ENCODE results near the gene RELL1. TPM values are rescaled to one million over a fixed set of nuclear protein-coding genes. Genes with fewer than 3 reads are reported as not detected.

The RELL1 gene
- total and polyA plus RNA-seq, 10 of the 15 experiments (the other 5 are each of a cell fraction or from before 2014, with no cell fraction given), result 0.20 to 10.9 (median 3.9) TPM

DNA sequence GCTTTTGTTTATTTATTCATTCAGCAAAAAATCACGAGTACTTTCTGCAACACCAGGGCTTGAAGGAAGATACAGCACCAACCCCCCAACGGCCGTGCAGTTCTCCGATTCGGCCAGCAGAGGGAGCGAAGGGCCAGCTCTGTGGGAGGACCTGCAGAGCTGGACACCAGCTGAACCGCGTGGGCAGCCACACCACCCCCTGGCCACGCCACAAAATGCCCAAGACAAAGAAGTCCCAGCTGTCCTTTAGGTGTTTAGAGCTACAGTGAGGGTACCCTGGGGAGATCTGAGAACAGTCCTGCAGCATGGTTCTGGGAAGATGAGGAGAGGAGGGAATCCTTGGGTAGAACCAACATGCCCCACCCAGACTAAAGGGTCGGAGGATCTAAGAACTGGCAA, 83.1 kb downstream of the RELL1 start (continued):
- no peak for TF ChIP-seq SUZ12 (IDR thresholded peaks at IDR 0.05; ENCODE audit: unreplicated experiment)
- TF ChIP-seq NRF1 (conservative IDR thresholded peaks at IDR 0.05; ENCODE audit: low read depth, low read length), result no peak
- TF ChIP-seq RB1 (IDR thresholded peaks at IDR 0.05; ENCODE audit: borderline replicate concordance), result no peak
- no peak for TF ChIP-seq EED (IDR thresholded peaks at IDR 0.05; ENCODE audit: low read depth)
- TF ChIP-seq PAX8 (IDR thresholded peaks at IDR 0.05), result no peak
- TF ChIP-seq ZSCAN29 (IDR thresholded peaks at IDR 0.05), result no peak
- no peak for TF ChIP-seq SMAD1 (IDR thresholded peaks at IDR 0.05; ENCODE audit: low read depth, partially characterized antibody)
- TF ChIP-seq ZNF384 (IDR thresholded peaks at IDR 0.05; ENCODE audit: borderline replicate concordance, low read depth, low read length), result no peak
- no peak for TF ChIP-seq POLR2A (IDR thresholded peaks at IDR 0.05; ENCODE audit: low read depth, low read length)
- TF ChIP-seq, protein P1, sequence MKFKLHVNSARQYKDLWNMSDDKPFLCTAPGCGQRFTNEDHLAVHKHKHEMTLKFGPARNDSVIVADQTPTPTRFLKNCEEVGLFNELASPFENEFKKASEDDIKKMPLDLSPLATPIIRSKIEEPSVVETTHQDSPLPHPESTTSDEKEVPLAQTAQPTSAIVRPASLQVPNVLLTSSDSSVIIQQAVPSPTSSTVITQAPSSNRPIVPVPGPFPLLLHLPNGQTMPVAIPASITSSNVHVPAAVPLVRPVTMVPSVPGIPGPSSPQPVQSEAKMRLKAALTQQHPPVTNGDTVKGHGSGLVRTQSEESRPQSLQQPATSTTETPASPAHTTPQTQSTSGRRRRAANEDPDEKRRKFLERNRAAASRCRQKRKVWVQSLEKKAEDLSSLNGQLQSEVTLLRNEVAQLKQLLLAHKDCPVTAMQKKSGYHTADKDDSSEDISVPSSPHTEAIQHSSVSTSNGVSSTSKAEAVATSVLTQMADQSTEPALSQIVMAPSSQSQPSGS (IDR thresholded peaks at IDR 0.05; ENCODE audit: low read length), result no peak
- TF ChIP-seq SPI1 (IDR thresholded peaks at IDR 0.05; ENCODE audit: borderline replicate concordance, insufficient read depth, low read depth, low read length), result no peak
- TF ChIP-seq, protein P2, sequence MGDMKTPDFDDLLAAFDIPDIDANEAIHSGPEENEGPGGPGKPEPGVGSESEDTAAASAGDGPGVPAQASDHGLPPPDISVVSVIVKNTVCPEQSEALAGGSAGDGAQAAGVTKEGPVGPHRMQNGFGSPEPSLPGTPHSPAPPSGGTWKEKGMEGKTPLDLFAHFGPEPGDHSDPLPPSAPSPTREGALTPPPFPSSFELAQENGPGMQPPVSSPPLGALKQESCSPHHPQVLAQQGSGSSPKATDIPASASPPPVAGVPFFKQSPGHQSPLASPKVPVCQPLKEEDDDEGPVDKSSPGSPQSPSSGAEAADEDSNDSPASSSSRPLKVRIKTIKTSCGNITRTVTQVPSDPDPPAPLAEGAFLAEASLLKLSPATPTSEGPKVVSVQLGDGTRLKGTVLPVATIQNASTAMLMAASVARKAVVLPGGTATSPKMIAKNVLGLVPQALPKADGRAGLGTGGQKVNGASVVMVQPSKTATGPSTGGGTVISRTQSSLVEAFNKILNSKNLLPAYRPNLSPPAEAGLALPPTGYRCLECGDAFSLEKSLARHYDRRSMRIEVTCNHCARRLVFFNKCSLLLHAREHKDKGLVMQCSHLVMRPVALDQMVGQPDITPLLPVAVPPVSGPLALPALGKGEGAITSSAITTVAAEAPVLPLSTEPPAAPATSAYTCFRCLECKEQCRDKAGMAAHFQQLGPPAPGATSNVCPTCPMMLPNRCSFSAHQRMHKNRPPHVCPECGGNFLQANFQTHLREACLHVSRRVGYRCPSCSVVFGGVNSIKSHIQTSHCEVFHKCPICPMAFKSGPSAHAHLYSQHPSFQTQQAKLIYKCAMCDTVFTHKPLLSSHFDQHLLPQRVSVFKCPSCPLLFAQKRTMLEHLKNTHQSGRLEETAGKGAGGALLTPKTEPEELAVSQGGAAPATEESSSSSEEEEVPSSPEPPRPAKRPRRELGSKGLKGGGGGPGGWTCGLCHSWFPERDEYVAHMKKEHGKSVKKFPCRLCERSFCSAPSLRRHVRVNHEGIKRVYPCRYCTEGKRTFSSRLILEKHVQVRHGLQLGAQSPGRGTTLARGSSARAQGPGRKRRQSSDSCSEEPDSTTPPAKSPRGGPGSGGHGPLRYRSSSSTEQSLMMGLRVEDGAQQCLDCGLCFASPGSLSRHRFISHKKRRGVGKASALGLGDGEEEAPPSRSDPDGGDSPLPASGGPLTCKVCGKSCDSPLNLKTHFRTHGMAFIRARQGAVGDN (IDR thresholded peaks at IDR 0.05), result no peak
- peak in 1 of 2 experiments; percentile 42; a peak in 1 of 3 replicates for TF ChIP-seq EGR1 (IDR thresholded peaks at IDR 0.05; ENCODE audit: borderline replicate concordance in 1 of 2, low read depth in 2 of 2, low read length in 2 of 2)
- TF ChIP-seq RAD51 (IDR thresholded peaks at IDR 0.05), result no peak
- no peak for TF ChIP-seq MTA2 (IDR thresholded peaks at IDR 0.05; ENCODE audit: low read depth)
- TF ChIP-seq, protein P3, sequence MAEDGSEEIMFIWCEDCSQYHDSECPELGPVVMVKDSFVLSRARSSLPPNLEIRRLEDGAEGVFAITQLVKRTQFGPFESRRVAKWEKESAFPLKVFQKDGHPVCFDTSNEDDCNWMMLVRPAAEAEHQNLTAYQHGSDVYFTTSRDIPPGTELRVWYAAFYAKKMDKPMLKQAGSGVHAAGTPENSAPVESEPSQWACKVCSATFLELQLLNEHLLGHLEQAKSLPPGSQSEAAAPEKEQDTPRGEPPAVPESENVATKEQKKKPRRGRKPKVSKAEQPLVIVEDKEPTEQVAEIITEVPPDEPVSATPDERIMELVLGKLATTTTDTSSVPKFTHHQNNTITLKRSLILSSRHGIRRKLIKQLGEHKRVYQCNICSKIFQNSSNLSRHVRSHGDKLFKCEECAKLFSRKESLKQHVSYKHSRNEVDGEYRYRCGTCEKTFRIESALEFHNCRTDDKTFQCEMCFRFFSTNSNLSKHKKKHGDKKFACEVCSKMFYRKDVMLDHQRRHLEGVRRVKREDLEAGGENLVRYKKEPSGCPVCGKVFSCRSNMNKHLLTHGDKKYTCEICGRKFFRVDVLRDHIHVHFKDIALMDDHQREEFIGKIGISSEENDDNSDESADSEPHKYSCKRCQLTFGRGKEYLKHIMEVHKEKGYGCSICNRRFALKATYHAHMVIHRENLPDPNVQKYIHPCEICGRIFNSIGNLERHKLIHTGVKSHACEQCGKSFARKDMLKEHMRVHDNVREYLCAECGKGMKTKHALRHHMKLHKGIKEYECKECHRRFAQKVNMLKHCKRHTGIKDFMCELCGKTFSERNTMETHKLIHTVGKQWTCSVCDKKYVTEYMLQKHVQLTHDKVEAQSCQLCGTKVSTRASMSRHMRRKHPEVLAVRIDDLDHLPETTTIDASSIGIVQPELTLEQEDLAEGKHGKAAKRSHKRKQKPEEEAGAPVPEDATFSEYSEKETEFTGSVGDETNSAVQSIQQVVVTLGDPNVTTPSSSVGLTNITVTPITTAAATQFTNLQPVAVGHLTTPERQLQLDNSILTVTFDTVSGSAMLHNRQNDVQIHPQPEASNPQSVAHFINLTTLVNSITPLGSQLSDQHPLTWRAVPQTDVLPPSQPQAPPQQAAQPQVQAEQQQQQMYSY (CRISPR knock-in tag; IDR thresholded peaks at IDR 0.05), result no peak
- TF ChIP-seq JUNB (IDR thresholded peaks at IDR 0.05), result no peak
- TF ChIP-seq HCFC1 (IDR thresholded peaks at IDR 0.05; ENCODE audit: low read length), result no peak
- TF ChIP-seq, protein P4, sequence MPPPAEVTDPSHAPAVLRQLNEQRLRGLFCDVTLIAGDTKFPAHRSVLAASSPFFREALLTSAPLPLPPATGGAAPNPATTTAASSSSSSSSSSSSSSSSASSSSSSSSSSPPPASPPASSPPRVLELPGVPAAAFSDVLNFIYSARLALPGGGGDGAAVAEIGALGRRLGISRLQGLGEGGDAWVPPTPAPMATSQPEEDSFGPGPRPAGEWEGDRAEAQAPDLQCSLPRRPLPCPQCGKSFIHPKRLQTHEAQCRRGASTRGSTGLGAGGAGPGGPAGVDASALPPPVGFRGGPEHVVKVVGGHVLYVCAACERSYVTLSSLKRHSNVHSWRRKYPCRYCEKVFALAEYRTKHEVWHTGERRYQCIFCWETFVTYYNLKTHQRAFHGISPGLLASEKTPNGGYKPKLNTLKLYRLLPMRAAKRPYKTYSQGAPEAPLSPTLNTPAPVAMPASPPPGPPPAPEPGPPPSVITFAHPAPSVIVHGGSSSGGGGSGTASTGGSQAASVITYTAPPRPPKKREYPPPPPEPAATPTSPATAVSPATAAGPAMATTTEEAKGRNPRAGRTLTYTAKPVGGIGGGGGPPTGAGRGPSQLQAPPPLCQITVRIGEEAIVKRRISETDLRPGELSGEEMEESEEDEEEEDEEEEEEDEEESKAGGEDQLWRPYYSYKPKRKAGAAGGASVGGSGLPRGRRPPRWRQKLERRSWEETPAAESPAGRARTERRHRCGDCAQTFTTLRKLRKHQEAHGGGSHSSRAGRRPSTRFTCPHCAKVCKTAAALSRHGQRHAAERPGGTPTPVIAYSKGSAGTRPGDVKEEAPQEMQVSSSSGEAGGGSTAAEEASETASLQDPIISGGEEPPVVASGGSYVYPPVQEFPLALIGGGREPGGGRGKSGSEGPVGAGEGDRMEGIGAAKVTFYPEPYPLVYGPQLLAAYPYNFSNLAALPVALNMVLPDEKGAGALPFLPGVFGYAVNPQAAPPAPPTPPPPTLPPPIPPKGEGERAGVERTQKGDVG (CRISPR knock-in tag; IDR thresholded peaks at IDR 0.05), result no peak
- TF ChIP-seq TARDBP (IDR thresholded peaks at IDR 0.05; ENCODE audit: borderline replicate concordance), result no peak
